IPS-15b (cell line): ENCODE measurements around the gene SERPINB6.
"Not testable (repeated sequence)": the region's sequence is repeated elsewhere in the genome, so short reads cannot be mapped to it uniquely, and the experiment has no call there.

Experiments
- H3K27me3 ChIP-seq: one replicate; pipeline ENCODE4 v1.6.1; 2013; ENCODE audit warnings: low read length; ENCODE audit not compliant: control insufficient read depth, insufficient read depth
- H3K36me3 ChIP-seq: one replicate; pipeline ENCODE4 v1.6.1; 2013; ENCODE audit warnings: low read length; ENCODE audit not compliant: control insufficient read depth, insufficient read depth
- H3K4me1 ChIP-seq: one replicate; pipeline ENCODE4 v1.6.1; 2013; ENCODE audit warnings: mild to moderate bottlenecking, low read length; ENCODE audit not compliant: control insufficient read depth, insufficient read depth
- H3K4me3 ChIP-seq: one replicate; pipeline ENCODE4 v1.5.1; 2013; ENCODE audit warnings: low read depth, low read length
- H3K9ac ChIP-seq: one replicate; pipeline ENCODE4 v1.6.1; 2013; ENCODE audit warnings: low read depth, mild to moderate bottlenecking, low read length
- H3K9me3 ChIP-seq: one replicate; pipeline ENCODE4 v1.6.1; 2013; ENCODE audit warnings: mild to moderate bottlenecking, low read length; ENCODE audit not compliant: control insufficient read depth, insufficient read depth

SERPINB6 gene

GRCh38 chr6:2998249-2998997 lies 27.1 kb upstream of the SERPINB6 start:
- H3K9ac ChIP-seq, H3K36me3 ChIP-seq, H3K4me1 ChIP-seq, H3K9me3 ChIP-seq, H3K27me3 ChIP-seq: not testable (repeated sequence)
- H3K4me3 ChIP-seq, result peak overlapping the region; percentile 82

- no peaks in the 10 kb centered on the region for H3K9me3 ChIP-seq
- H3K27me3 ChIP-seq, result no peaks in the 10 kb centered on the region
- H3K9ac ChIP-seq, result no peak overlapping the region
- H3K36me3 ChIP-seq, result no peaks in the 10 kb centered on the region
- peaks cover 14% of the 10 kb centered on the region for H3K4me1 ChIP-seq
- H3K4me3 ChIP-seq, result no peak overlapping the region
Observed at GRCh38 chr6:2993755-2994317, 22.5 kb upstream of the SERPINB6 start.

- Histone ChIP-seq H3K4me1 (peaks cover 19% of the 10 kb centered on the region), H3K9me3 (no peaks in the 10 kb centered on the region), H3K4me3 (no peak overlapping the region), H3K27me3 (no peaks in the 10 kb centered on the region), H3K9ac (no peak overlapping the region), H3K36me3 (no peaks in the 10 kb centered on the region)
Observed at GRCh38 chr6:2992330-2992979, 21.1 kb upstream of the SERPINB6 start.

- peaks cover 19% of the 10 kb centered on the region for H3K4me1 ChIP-seq
- H3K9ac ChIP-seq, result no peak overlapping the region
- peak overlapping the region; percentile 56 for H3K4me3 ChIP-seq
- no peaks in the 10 kb centered on the region for H3K36me3 ChIP-seq
- no peaks in the 10 kb centered on the region for H3K9me3 ChIP-seq
- H3K27me3 ChIP-seq, result no peaks in the 10 kb centered on the region
Observed at GRCh38 chr6:2990932-2991506, 19.7 kb upstream of the SERPINB6 start.

GRCh38 chr6:2990248-2990931 lies 19.0 kb upstream of the SERPINB6 start:
- no peaks in the 10 kb centered on the region for H3K36me3 ChIP-seq
- H3K4me1 ChIP-seq, result peaks cover 19% of the 10 kb centered on the region
- peak overlapping the region; percentile 62 for H3K9ac ChIP-seq
- no peaks in the 10 kb centered on the region for H3K27me3 ChIP-seq
- H3K9me3 ChIP-seq, result no peaks in the 10 kb centered on the region
- H3K4me3 ChIP-seq, result peak overlapping the region; percentile 56

- Histone ChIP-seq H3K36me3 (no peaks in the 10 kb centered on the region), H3K27me3 (no peaks in the 10 kb centered on the region), H3K4me3 (peak overlapping the region; percentile 56), H3K4me1 (peaks cover 22% of the 10 kb centered on the region), H3K9me3 (no peaks in the 10 kb centered on the region), H3K9ac (peak overlapping the region; percentile 95)
Observed at GRCh38 chr6:2989332-2990247, 18.2 kb upstream of the SERPINB6 start.

- Histone ChIP-seq H3K4me3 (peak overlapping the region; percentile 56), H3K36me3 (no peaks in the 10 kb centered on the region), H3K9me3 (no peaks in the 10 kb centered on the region), H3K4me1 (peaks cover 24% of the 10 kb centered on the region), H3K9ac (peak overlapping the region; percentile 61), H3K27me3 (no peaks in the 10 kb centered on the region)
Observed at GRCh38 chr6:2988426-2989331, 17.3 kb upstream of the SERPINB6 start.

GRCh38 chr6:2988094-2988425 lies 16.7 kb upstream of the SERPINB6 start:
- H3K4me1 ChIP-seq, result peaks cover 24% of the 10 kb centered on the region
- H3K36me3 ChIP-seq, result no peaks in the 10 kb centered on the region
- H3K9me3 ChIP-seq, result no peaks in the 10 kb centered on the region
- peak overlapping the region; percentile 19 for H3K9ac ChIP-seq
- H3K4me3 ChIP-seq, result peak overlapping the region; percentile 56
- no peaks in the 10 kb centered on the region for H3K27me3 ChIP-seq

- Histone ChIP-seq H3K4me1 (peaks cover 24% of the 10 kb centered on the region), H3K27me3 (no peaks in the 10 kb centered on the region), H3K4me3 (no peak overlapping the region), H3K36me3 (no peaks in the 10 kb centered on the region), H3K9ac (no peak overlapping the region), H3K9me3 (no peaks in the 10 kb centered on the region)
Observed at GRCh38 chr6:2986722-2987221, 15.4 kb upstream of the SERPINB6 start.

GRCh38 chr6:2984738-2985406 lies 13.5 kb upstream of the SERPINB6 start:
- no peaks in the 10 kb centered on the region for H3K9me3 ChIP-seq
- peak overlapping the region; percentile 18 for H3K4me3 ChIP-seq
- H3K27me3 ChIP-seq, result no peaks in the 10 kb centered on the region
- no peaks in the 10 kb centered on the region for H3K36me3 ChIP-seq
- H3K9ac ChIP-seq, result no peak overlapping the region
- H3K4me1 ChIP-seq, result peaks cover 13% of the 10 kb centered on the region
